Caki2 (cell line): ENCODE measurements around the gene LMF1. TPM values are rescaled to one million over a fixed set of nuclear protein-coding genes. Genes with fewer than 3 reads are reported as not detected.
A peak's percentile ranks its signal among the peaks of the same experiment; 100 is the strongest.

Experiments
- DNase-seq: peaks from one replicate; pipeline ENCODE4 v3.0.0-alpha.2; 2015; ENCODE audit warnings: low read depth
- in situ Hi-C: cut with HindIII; loops from 2 replicates; pipeline ENCODE4 v1.10.0; 2016; ENCODE audit warnings: low sequenced_read_pairs, low pct_unique_long_range_greater_than_20kb, mixed read lengths
- total RNA-seq: library from RNA; depleted of rRNA; stranded (reverse); fragments of >200 nt; shearing (Covaris generic); gene quantifications from 2 replicates; pipeline ENCODE4 v1.2.3, GENCODE V29; 2014; ENCODE audit warnings: low replicate concordance

Gene LMF1
- total RNA-seq, 1 experiment from 2014 or later = 16.5 TPM

GRCh38 chr16:977896-978295 is 7.1 kb upstream of the LMF1 start:
- no peak for DNase-seq
- in situ Hi-C loops = loop anchor here (5.0 to 25.0 kb wide), 2 partner anchors 41 to 159 kb away; no protein-coding TSS in a partner anchor

DNA sequence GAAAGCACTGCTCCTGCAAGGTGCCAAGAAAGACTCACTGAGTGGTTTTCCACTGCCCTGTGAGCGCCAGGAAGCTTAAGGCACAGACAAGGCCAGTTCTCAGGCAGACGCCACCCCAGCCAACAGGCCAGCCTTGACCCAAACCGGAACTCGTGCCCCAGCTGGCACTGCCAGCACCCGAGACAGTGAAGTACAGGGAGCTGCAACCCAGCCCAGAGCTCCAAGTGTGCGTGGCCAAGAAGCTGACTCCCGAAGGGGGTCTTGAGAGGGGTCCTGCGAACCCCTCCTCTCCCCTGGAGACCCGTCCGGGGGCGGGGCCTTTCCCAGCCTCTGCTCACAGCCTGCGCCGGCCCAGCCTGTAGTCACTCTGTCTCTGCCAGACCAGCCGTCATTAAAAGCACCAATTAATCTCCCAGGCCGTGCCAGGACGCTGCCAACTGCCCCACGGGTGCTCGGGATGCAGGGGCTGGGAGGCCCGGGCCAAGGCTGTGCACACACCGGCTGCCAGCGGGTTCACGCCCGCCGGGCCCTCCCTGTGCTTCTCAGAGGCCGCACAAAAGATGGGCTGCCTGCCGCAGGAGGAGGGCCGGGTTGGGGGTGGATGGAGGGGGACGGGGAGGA is 6.4 kb upstream of the LMF1 start:
- DNase-seq = no peak
- in situ Hi-C loops = loop anchor here (5.0 to 25.0 kb wide), 2 partner anchors 40 to 160 kb away; no protein-coding TSS in a partner anchor

DNA sequence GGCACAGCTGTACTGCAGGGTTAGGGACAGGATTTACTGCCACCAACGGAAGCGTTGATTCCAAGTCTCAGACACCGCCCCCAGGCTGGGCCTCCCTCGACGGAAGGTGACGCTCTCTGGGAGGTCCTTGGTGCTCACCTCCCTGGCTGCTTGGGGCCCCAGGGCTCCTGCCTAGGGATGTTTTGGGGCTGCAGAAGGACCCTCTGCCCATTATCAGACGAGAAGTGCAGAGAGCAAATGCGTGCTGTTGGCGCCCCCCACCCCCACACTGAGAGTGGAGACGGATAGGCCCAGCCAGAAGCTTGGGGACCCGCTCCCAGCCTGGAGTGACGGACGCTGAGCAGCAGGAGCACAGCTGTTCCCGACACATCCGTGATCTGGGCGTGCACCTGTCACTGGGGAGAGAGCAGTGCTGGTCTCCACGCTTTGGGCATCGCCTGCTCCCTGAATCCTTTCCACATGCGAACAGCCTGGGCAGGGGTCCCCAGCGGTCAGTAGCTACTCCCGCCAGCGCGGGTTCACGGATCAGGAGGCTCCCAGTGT is 5.7 kb upstream of the LMF1 start:
- DNase-seq = no peak
- in situ Hi-C loops = loop anchor here (5.0 to 25.0 kb wide), 2 partner anchors 39 to 161 kb away; no protein-coding TSS in a partner anchor

DNA sequence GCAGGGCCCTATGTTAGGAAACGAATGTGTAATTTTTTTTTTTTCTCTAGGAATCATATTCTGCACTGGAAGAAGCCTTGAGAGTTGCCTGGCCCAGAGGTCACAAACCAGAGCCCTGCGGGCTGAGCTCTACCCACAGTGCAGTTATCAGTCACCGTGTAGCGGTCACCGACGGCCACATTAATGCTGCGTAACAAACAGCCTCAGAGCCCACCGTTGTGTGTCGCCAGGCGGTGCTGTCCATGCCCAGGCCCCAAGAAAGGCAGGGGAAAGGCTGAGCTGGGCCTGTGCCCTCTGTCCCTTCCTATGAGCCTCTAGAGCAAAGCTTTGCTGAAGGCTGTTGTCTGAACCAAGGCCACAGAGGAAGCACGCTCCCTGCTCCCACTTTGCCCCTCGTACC is 4.5 kb upstream of the LMF1 start:
- in situ Hi-C loops = loop anchor here (5.0 to 25.0 kb wide), 2 partner anchors 38 to 162 kb away; no protein-coding TSS in a partner anchor
- DNase-seq = no peak

DNA sequence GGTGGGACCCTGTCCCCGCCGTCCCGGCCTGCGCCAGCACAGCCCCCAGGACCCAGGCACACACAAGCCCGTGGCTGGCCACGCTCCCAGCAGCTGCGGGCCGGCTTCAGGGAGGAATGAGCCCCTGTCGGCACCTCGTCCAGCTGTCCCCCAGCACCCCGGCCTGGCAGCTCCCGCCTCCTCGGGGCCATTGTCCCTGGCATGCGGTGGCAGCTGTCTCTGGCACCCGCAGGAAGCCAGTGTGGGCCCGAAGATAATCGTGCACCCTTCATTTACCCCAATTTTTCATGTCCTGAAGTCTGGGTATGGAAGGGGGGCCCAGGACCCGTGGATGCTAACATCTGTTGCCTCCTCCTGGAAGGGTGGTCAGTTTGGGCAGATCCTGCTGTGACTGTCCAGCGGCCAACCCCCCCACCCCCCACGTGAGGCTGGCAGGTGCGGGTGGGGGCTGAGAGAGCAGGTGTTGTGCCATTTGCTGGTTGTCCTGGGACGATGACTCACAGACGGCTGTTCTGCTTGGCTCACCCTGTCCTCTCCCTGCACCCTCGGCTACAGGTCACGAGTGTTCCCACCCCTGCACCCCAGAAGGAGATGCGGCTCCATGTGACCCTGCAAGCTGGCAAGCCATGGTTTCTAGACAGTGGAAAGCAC is 4.0 kb upstream of the LMF1 start:
- in situ Hi-C loops = loop anchor here (5.0 to 25.0 kb wide), 2 partner anchors 37 to 163 kb away; no protein-coding TSS in a partner anchor

DNA sequence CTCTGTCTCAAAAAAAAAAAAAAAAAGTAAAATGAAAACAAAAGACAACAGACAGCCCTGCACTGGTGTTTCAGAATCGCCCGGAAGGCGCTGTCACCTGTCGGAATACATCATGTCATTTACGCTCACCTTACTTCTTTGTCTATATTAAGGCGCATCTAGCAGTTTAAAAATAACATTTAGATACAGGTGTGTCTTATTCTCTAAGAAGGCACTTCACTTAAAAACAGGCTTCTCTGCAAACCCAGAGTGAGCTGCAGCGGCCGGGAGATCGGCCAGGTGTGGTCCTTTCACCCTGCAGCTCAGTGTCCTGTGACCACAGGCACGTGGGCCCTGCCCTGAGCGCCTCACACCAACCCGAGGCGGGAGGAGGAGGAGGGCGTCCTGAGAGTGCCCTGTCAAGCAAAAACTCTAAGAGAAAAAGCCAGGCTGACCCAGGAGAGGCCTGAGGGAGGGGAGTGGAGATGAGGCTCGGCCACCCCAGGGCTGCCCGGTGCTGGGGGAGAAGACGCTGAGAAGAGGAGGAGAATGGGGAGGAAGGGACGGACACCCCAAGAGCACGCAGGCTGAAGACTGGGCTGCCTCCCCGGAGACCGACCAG is 3.3 kb upstream of the LMF1 start:
- DNase-seq = peak; percentile 75
- in situ Hi-C loops = no loop called here

More for the DNA sequence above, 4.0 kb upstream of the LMF1 start:
- DNase-seq = peak; percentile 79

DNA sequence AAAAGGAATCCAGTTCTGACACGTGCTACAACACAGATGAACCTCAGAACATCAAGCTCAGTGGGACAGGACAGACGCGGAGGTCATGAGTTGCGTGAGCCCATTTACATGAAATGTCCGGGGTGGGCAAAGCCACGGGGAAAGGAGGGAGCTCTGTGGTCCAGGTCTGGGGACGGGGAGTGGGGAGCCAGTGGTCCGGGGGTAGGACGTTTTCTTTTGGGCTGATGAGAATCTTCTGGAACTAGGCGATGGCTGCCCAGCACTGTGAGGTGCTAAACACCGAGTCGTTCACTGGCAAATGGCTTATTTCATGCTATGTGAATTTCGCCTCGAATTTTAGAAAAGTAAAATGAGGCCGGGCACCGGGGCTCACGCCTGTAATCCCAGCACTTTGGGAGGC is 2.6 kb upstream of the LMF1 start:
- DNase-seq = no peak
- in situ Hi-C loops = no loop called here

GRCh38 chr16:972316-973002 is 1.7 kb upstream of the LMF1 start:
- in situ Hi-C loops = no loop called here
- DNase-seq = no peak

DNA sequence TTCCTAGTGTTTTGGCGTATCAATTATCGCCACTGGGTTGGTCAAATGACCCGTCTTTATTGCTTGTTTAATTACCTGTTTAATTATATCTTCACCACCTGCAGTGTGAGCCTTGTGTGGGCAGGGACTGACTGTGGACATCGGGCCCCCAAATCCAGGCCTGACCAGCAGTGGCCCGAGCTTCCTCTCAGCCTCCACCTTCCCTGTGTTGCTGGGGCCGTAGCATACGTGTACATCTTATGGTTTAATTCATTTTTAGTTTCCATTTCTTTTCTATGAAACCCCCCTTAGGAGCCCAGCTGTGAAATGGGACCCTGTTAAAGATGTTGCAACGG is 1.2 kb upstream of the LMF1 start:
- no peak for DNase-seq
- in situ Hi-C loops = no loop called here

DNA sequence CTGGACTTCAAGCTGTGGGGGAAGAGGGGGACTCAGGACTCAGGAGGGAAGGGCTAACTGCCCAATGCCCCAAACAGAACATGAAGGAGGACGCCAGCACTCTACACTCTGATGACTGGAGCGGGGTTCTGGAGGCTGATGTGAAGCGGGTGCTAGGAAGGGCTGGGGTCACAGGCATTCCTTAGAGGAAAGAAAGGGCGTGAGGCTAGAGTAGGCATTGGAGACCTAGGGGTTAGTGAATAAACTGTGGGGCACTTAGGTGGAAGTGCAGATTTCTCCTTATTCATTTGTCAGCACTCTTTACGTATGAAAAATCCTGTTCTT is 760 bp upstream of the LMF1 start:
- in situ Hi-C loops = no loop called here
- DNase-seq = no peak

DNA sequence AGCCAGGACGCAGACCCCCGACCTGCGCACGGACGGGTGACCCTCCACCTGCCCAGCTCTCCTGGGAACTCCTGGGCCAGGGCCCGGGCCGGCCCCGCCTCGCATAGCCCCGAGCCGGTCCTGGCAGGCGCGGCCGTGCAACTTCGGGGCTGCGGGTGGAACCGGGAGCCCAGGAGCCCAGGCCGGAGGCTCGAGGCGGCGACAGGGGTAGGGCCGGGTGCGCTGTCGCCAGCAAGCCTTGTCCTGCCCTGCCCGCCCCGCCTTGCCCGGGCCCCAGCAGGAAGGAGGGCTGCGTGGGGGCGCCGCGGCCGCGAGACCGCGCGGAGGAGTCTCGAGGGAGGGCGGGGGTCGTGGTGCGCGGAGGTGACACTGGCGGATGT is 408 bp downstream of the LMF1 start:
- no peak for DNase-seq
- in situ Hi-C loops = no loop called here

DNA sequence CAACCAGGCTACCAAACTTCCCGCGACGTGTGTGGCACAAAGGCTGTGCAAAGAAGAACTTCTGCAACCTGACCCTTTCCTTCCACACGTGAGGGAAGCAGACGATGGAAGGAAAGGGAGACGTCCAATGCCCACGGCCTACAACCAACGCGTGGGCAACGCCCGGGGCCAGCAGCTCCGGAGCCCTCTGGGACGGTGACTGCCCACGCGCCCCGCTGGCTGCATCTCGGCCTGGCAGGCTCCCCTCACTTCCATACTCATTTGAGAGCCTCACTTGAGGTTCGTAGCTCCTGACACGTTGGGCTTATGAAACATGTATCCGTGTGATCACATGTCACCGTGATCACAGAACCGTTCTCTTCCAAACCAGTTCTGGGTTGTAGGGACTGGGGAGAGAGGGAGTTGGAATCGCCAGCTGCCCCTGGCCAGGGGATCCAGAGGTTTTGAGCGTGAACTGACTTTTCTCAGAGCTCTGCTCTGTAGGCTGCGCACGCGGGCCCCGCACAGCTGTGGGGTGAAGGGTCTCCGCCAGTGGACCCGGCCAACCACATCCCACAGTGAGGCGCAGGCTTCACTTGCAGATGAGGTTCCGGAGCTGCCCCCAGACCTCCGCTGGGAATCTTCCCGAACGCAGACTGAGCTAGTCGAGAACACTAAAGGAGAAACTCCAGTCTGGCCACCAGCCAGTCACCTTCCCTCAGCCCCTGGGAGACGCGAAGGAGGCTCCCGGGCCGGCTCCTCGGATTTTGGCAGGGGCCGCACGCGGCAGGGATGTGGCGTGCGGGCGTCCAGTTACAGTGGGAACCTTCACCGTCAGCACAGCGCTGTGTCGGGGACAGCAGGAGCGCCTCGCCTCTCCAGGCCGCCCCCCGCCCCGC is 1.0 kb downstream of the LMF1 start:
- in situ Hi-C loops = loop anchor here (10.0 kb wide), 1 partner anchor 135 kb away; no protein-coding TSS in a partner anchor
- DNase-seq = peak; percentile 21

- in situ Hi-C loops = loop anchor here (10.0 kb wide), 1 partner anchor 134 kb away; no protein-coding TSS in a partner anchor
- DNase-seq = no peak
These were observed 2.2 kb downstream of the LMF1 start for GRCh38 chr16:968620-969019.

- in situ Hi-C loops = loop anchor here (10.0 kb wide), 1 partner anchor 133 kb away; no protein-coding TSS in a partner anchor
- DNase-seq = no peak
These were observed 3.1 kb downstream of the LMF1 start for GRCh38 chr16:967546-968295.

DNA sequence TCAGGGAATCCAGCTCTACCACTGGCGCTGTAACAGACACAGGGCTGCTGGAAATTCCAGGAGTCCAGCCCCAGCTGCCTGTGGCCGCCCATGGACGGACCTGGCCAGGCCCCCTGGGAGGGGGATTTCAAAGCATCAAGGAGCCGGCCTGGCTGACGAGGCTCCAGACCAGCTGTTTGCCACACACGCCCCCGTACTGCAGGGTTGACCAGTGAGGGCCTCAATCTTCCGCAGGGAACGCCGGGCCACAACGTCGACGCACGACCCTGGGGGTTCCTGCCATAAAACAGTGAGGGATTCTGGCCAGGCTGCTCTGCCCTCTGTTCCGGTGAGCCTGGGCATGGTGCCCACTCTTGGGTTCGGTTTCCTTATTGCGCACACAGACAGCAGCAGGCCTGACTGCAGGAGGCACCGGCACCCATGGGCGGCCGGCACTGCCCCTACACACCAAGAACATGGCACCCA is 3.7 kb downstream of the LMF1 start:
- no peak for DNase-seq
- in situ Hi-C loops = loop anchor here (10.0 kb wide), 1 partner anchor 132 kb away; no protein-coding TSS in a partner anchor

- no peak for DNase-seq
- in situ Hi-C loops = loop anchor here (10.0 kb wide), 1 partner anchor 132 kb away; no protein-coding TSS in a partner anchor
These were observed 4.3 kb downstream of the LMF1 start for GRCh38 chr16:966505-966904.

DNA sequence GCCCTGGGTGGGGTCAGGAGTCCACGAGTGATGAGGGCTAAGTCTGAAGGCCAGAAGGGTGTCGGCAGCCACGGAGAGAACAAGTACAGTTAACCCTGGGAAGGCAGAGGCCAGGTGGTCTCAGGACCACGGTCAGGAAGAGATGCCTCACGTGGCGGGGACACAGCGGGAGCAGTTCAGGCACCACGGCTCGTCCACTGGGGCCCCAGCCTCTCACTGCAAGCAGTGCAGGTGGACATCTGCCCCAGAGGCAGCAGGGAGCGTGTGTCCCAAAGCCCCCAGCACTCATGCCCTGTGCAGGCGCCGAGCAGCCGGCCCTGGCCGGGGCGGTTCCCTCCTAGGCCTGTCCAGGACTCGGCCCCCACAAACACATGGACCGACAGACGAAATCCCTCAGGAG is 4.7 kb downstream of the LMF1 start:
- no peak for DNase-seq
- in situ Hi-C loops = loop anchor here (10.0 kb wide), 1 partner anchor 131 kb away; no protein-coding TSS in a partner anchor
